ENCODE data around the gene KPNB1. TPM values are rescaled to one million over a fixed set of nuclear protein-coding genes. Genes with fewer than 3 reads are reported as not detected.

Gene KPNB1
- polyA plus RNA-seq, 1 donor from 2014 or later, result 117 TPM

DNA sequence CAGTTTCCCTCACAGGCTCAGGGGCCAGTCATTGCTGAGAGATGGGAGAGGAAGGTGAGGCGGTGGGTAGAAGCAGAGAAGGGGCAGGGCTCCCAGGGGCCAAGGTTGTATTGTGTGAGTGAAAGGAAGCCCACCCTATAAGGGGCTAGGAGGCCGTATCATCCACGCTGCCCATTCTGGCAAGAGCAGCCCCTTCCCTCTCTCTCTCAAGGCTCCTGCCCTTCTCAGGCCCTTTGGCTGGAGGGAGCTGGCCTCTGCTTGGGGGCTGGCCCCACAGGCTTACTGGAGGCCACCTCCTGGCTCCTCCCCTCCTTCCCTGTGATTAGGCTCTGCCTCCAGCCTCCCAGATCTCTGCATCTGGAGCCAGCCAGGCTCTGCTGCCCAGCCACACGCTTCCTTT is 51.9 kb downstream of the KPNB1 start:
- Histone ChIP-seq H3K9ac (ENCODE audit: low read length) (no peak overlapping the region), H3F3A (ENCODE audit: insufficient read depth, low read length, poor library complexity, severe bottlenecking) (no peaks in the 10 kb centered on the region), H2AFZ (ENCODE audit: low read depth, low read length) (no peak overlapping the region), H3K4me3 (ENCODE audit: low read length) (no peak overlapping the region), H3K27ac (ENCODE audit: low read length) (no peak overlapping the region), H3K79me2 (replicated peaks; ENCODE audit: insufficient read depth, low read length) (no peaks in the 10 kb centered on the region), H4K20me1 (ENCODE audit: insufficient read depth) (no peaks in the 10 kb centered on the region), H3K9me3 (ENCODE audit: low read length) (no peaks in the 10 kb centered on the region), H3K36me3 (ENCODE audit: insufficient read depth, low read length) (no peaks in the 10 kb centered on the region), H3K9me2 (ENCODE audit: insufficient read depth, low read length) (no peaks in the 10 kb centered on the region), H3K4me2 (ENCODE audit: low read length) (no peak overlapping the region), H3K27me3 (ENCODE audit: insufficient read depth, low read depth, low read length) (no peaks in the 10 kb centered on the region)
- TF ChIP-seq, protein P1, sequence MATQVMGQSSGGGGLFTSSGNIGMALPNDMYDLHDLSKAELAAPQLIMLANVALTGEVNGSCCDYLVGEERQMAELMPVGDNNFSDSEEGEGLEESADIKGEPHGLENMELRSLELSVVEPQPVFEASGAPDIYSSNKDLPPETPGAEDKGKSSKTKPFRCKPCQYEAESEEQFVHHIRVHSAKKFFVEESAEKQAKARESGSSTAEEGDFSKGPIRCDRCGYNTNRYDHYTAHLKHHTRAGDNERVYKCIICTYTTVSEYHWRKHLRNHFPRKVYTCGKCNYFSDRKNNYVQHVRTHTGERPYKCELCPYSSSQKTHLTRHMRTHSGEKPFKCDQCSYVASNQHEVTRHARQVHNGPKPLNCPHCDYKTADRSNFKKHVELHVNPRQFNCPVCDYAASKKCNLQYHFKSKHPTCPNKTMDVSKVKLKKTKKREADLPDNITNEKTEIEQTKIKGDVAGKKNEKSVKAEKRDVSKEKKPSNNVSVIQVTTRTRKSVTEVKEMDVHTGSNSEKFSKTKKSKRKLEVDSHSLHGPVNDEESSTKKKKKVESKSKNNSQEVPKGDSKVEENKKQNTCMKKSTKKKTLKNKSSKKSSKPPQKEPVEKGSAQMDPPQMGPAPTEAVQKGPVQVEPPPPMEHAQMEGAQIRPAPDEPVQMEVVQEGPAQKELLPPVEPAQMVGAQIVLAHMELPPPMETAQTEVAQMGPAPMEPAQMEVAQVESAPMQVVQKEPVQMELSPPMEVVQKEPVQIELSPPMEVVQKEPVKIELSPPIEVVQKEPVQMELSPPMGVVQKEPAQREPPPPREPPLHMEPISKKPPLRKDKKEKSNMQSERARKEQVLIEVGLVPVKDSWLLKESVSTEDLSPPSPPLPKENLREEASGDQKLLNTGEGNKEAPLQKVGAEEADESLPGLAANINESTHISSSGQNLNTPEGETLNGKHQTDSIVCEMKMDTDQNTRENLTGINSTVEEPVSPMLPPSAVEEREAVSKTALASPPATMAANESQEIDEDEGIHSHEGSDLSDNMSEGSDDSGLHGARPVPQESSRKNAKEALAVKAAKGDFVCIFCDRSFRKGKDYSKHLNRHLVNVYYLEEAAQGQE (IDR thresholded peaks at IDR 0.05; ENCODE audit: borderline replicate concordance), result no peak
- no peak for TF ChIP-seq EZH2 (IDR thresholded peaks at IDR 0.05; ENCODE audit: borderline replicate concordance, insufficient read depth, low read length, poor library complexity, severe bottlenecking)
- TF ChIP-seq, protein P2, sequence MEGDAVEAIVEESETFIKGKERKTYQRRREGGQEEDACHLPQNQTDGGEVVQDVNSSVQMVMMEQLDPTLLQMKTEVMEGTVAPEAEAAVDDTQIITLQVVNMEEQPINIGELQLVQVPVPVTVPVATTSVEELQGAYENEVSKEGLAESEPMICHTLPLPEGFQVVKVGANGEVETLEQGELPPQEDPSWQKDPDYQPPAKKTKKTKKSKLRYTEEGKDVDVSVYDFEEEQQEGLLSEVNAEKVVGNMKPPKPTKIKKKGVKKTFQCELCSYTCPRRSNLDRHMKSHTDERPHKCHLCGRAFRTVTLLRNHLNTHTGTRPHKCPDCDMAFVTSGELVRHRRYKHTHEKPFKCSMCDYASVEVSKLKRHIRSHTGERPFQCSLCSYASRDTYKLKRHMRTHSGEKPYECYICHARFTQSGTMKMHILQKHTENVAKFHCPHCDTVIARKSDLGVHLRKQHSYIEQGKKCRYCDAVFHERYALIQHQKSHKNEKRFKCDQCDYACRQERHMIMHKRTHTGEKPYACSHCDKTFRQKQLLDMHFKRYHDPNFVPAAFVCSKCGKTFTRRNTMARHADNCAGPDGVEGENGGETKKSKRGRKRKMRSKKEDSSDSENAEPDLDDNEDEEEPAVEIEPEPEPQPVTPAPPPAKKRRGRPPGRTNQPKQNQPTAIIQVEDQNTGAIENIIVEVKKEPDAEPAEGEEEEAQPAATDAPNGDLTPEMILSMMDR (IDR thresholded peaks at IDR 0.05; ENCODE audit: poor library complexity, severe bottlenecking), result no peak
- TF ChIP-seq SMC3 (conservative IDR thresholded peaks at IDR 0.05; ENCODE audit: poor library complexity), result no peak
- TF ChIP-seq TAF1 (IDR thresholded peaks at IDR 0.05; ENCODE audit: low read depth), result no peak
- TF ChIP-seq EP300 (conservative IDR thresholded peaks at IDR 0.05; ENCODE audit: poor library complexity, severe bottlenecking), result no peak
- no peak for TF ChIP-seq MXI1 (conservative IDR thresholded peaks at IDR 0.05; ENCODE audit: poor library complexity, severe bottlenecking)
- no peak for TF ChIP-seq RAD21 (conservative IDR thresholded peaks at IDR 0.05)
- no peak for TF ChIP-seq POLR2AphosphoS5 (IDR thresholded peaks at IDR 0.05)

DNA sequence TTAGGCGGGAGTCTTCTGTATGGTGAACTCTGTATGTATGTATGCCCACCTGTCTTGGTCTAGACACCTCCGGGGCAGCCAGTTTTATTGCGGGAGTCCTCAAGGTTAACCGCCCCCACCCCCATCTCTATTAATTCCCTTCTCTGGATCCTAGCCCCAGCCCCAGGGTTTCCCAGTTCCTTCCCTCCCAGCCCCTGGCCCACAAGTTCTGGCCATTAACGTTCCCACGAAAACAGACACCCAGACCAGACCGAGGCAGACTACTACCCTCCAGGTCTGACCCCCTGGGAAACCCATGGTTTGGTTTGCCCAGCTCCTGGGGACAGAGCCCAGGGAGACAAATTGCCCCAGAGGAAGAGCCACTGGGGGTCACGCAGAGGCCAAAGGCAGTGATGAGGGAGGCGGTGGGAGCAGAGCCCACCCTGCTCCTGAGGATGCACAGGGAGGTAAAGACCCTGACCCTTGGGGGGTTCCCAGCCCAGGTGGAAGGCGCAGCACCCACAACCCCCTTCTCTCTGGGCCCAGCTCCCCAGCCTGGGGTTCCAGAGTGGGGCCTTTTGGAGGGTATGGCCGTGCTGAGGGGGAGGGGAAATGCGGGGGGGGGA is 52.8 kb downstream of the KPNB1 start:
- no peaks in the 10 kb centered on the region for H3K36me3 ChIP-seq (ENCODE audit: insufficient read depth, low read length)
- H3K4me2 ChIP-seq (ENCODE audit: low read length), result no peak overlapping the region
- no peaks in the 10 kb centered on the region for H3K9me3 ChIP-seq (ENCODE audit: low read length)
- no peaks in the 10 kb centered on the region for H3F3A ChIP-seq (ENCODE audit: insufficient read depth, low read length, poor library complexity, severe bottlenecking)
- H3K9me2 ChIP-seq (ENCODE audit: insufficient read depth, low read length), result no peaks in the 10 kb centered on the region
- H3K27ac ChIP-seq (ENCODE audit: low read length), result no peak overlapping the region
- H3K9ac ChIP-seq (ENCODE audit: low read length), result no peak overlapping the region
- no peaks in the 10 kb centered on the region for H3K27me3 ChIP-seq (ENCODE audit: insufficient read depth, low read depth, low read length)
- TF ChIP-seq EP300 (conservative IDR thresholded peaks at IDR 0.05; ENCODE audit: poor library complexity, severe bottlenecking), result no peak
- no peak for TF ChIP-seq POLR2AphosphoS5 (IDR thresholded peaks at IDR 0.05)
- no peak for TF ChIP-seq EZH2 (IDR thresholded peaks at IDR 0.05; ENCODE audit: borderline replicate concordance, insufficient read depth, low read length, poor library complexity, severe bottlenecking)
- TF ChIP-seq RAD21 (conservative IDR thresholded peaks at IDR 0.05), result no peak
- TF ChIP-seq, protein P1 (IDR thresholded peaks at IDR 0.05; ENCODE audit: borderline replicate concordance), result no peak
- TF ChIP-seq SMC3 (conservative IDR thresholded peaks at IDR 0.05; ENCODE audit: poor library complexity), result no peak
- no peak for TF ChIP-seq MXI1 (conservative IDR thresholded peaks at IDR 0.05; ENCODE audit: poor library complexity, severe bottlenecking)
- TF ChIP-seq, protein P2 (IDR thresholded peaks at IDR 0.05; ENCODE audit: poor library complexity, severe bottlenecking), result no peak
- no peak for TF ChIP-seq TAF1 (IDR thresholded peaks at IDR 0.05; ENCODE audit: low read depth)
- H4K20me1 ChIP-seq (ENCODE audit: insufficient read depth), result no peaks in the 10 kb centered on the region
- H2AFZ ChIP-seq (ENCODE audit: low read depth, low read length), result no peak overlapping the region
- H3K79me2 ChIP-seq (replicated peaks; ENCODE audit: insufficient read depth, low read length), result no peaks in the 10 kb centered on the region
- no peak overlapping the region for H3K4me3 ChIP-seq (ENCODE audit: low read length)
